Subcutaneous adipose tissue (tissue), 4 donors: ENCODE measurements around the gene TAC3. TPM values are rescaled to one million over a fixed set of nuclear protein-coding genes. Genes with fewer than 3 reads are reported as not detected.

Experiments used
- CTCF ChIP-seq: fragments of 450-650 bp; IDR thresholded peaks from one replicate; pipeline ENCODE4 v1.5.1; 2016; ENCODE audit warnings: low read depth, mild to moderate bottlenecking, control low read depth, antibody characterized with exemption, moderate library complexity
- total RNA-seq, 4 donors: library from RNA; depleted of rRNA; stranded (reverse); fragments of >200 nt; gene quantifications; one replicate each; pipeline ENCODE4 v1.1.0, GENCODE V29; 2016

The TAC3 gene
- total RNA-seq, 4 donors from 2014 or later: not detected

GRCh38 chr12:56983386-56983785, 32.9 kb downstream of the TAC3 start:
- TF ChIP-seq CTCF: no peak

- no peak for TF ChIP-seq CTCF
These were observed 35.3 kb downstream of the TAC3 start for GRCh38 chr12:56980941-56981530.

GRCh38 chr12:56980268-56980667, 36.1 kb downstream of the TAC3 start:
- no peak for TF ChIP-seq CTCF

- TF ChIP-seq CTCF: no peak
These were observed 36.7 kb downstream of the TAC3 start for GRCh38 chr12:56979628-56980027.

GRCh38 chr12:56978397-56979138, 37.8 kb downstream of the TAC3 start:
- no peak for TF ChIP-seq CTCF

Other genes starting within 250 kb of the TAC3 start
- gene SDR9C7, start 82.1 kb downstream of the TAC3 start, total RNA-seq: not detected
- 1 to 10 TPM in 1 of 4 donors, under 1 TPM in 2, not detected in 1; 0.34 to 1.5 (median 0.66) TPM for gene RDH16, start 58.9 kb downstream of the TAC3 start, total RNA-seq
- gene ZBTB39, start 10.0 kb downstream of the TAC3 start, total RNA-seq: 1 to 10 TPM; 4.0 to 4.6 (median 4.4) TPM
- 1 to 10 TPM in 1 of 4 donors, under 1 TPM in 2, not detected in 1; 0.33 to 1.1 (median 0.51) TPM for gene MYO1A, start 33.6 kb upstream of the TAC3 start, total RNA-seq
- gene NEMP1, start 62.3 kb upstream of the TAC3 start, total RNA-seq: 10 to 100 TPM in 1 of 4 donors, 1 to 10 TPM in 3; 8.5 to 10.4 (median 9.6) TPM
- gene NAB2, start 72.6 kb upstream of the TAC3 start, total RNA-seq: 10 to 100 TPM in 3 of 4 donors, 1 to 10 TPM in 1; 4.9 to 19.7 (median 13.7) TPM
- 100 to 1,000 TPM in 3 of 4 donors, 10 to 100 TPM in 1; 87.2 to 154 (median 131) TPM for gene STAT6, start 94.8 kb upstream of the TAC3 start, total RNA-seq
- 100 to 1,000 TPM; 301 to 814 (median 762) TPM for gene LRP1, start 112.0 kb upstream of the TAC3 start, total RNA-seq
- not detected for gene LRP1-AS, start 131.1 kb upstream of the TAC3 start, total RNA-seq
- gene NXPH4, start 200.3 kb upstream of the TAC3 start, total RNA-seq: not detected
- 10 to 100 TPM; 19.1 to 41.6 (median 32.7) TPM for gene SHMT2, start 213.2 kb upstream of the TAC3 start, total RNA-seq
- 1 to 10 TPM; 2.2 to 7.8 (median 3.7) TPM for gene STAC3, start 234.7 kb upstream of the TAC3 start, total RNA-seq